ENCODE measurements around the gene LIPK. TPM values are rescaled to one million over a fixed set of nuclear protein-coding genes. Genes with fewer than 3 reads are reported as not detected.

Gene LIPK
- total RNA-seq (2014; rRNA removed; shearing (Covaris generic)), result not detected in 2 replicates
- polyA plus RNA-seq (2016; fragmentation: Nextera tagmentation; extraction: Ambion mirVana), result not detected in 2 replicates
- long read RNA-seq, result 0 reads

GRCh38 chr10:88705958-88706357, at the start of gene LIPK:
TSS of gene LIPK (plus strand) at chr10:88706249. CDS start at chr10:88724544, 18,295 bp downstream.
- H3K4me1 ChIP-seq (ENCODE audit: insufficient read depth), result peaks cover 10% of the 10 kb centered on the region
- H2AFZ ChIP-seq, result no peak within 1 kb of the TSS
- H3K4me1 Mint-ChIP-seq, result peaks cover 38% of the 10 kb centered on the region
- no peaks in the 10 kb centered on the region for H3K9me2 ChIP-seq (ENCODE audit: insufficient read depth)
- no peak within 1 kb of the TSS for H3K4me3 Mint-ChIP-seq
- no peaks in the 10 kb centered on the region for H3K36me3 ChIP-seq (ENCODE audit: insufficient read depth)
- H3K4me3 ChIP-seq, result no peak within 1 kb of the TSS
- TF ChIP-seq NANOG (IDR thresholded peaks at IDR 0.05; ENCODE audit: borderline replicate concordance), result no peak
- TF ChIP-seq ZNF114 (CRISPR knock-in tag; IDR thresholded peaks at IDR 0.05), result no peak
- no peak for TF ChIP-seq ZNF462 (CRISPR knock-in tag; IDR thresholded peaks at IDR 0.05)
- TF ChIP-seq CTCF (conservative IDR thresholded peaks at IDR 0.05; ENCODE audit: low read depth in 2 of 2), result no peak
- no peak for TF ChIP-seq ZNF331 (CRISPR knock-in tag; IDR thresholded peaks at IDR 0.05; ENCODE audit: low read depth)
- no peak for TF ChIP-seq CREB1 (CRISPR knock-in tag; IDR thresholded peaks at IDR 0.05; ENCODE audit: low read depth)
- TF ChIP-seq REST (IDR thresholded peaks at IDR 0.05; ENCODE audit: unreplicated experiment), result no peak
- no peak for TF ChIP-seq EZH2phosphoT487 (IDR thresholded peaks at IDR 0.05; ENCODE audit: unreplicated experiment)
- ATAC-seq, result no peak
- peaks cover 3% of the 10 kb centered on the region; the same call in 1 of the 3 replicates for H3K9me3 Mint-ChIP-seq
- peaks cover 94% of the 10 kb centered on the region for H3K27me3 ChIP-seq (ENCODE audit: insufficient read depth)
- H3K27ac Mint-ChIP-seq, result no peak within 1 kb of the TSS
- no peak within 1 kb of the TSS for H3K4me2 ChIP-seq
- peaks cover 8% of the 10 kb centered on the region for H4K20me1 ChIP-seq (replicated peaks; ENCODE audit: insufficient read depth)
- H3K27ac ChIP-seq (ENCODE audit: low read depth), result no peak within 1 kb of the TSS
- H3K36me3 Mint-ChIP-seq (ENCODE audit: low read depth), result no peaks in the 10 kb centered on the region
- peaks cover 45% of the 10 kb centered on the region for H3K27me3 Mint-ChIP-seq (ENCODE audit: insufficient read depth, low read depth, poor library complexity)
- DNase-seq (ENCODE audit: low spot score), result no peak
- H3K79me2 ChIP-seq (replicated peaks; ENCODE audit: insufficient read depth), result no peaks in the 10 kb centered on the region
- H3F3A ChIP-seq (replicated peaks; ENCODE audit: low read depth), result no peaks in the 10 kb centered on the region
